GM20000 (cell line): ENCODE measurements around the gene PRKCZ.

Experiments used
- DNase-seq: peaks from one replicate; pipeline ENCODE4 v3.0.0; 2012; ENCODE audit warnings: low spot score
- CTCF ChIP-seq: IDR thresholded peaks from 2 replicates; pipeline ENCODE4 v1.5.1; 2012; ENCODE audit warnings: mild to moderate bottlenecking, control low read depth; ENCODE audit errors: extremely low read depth, missing control alignments

Gene PRKCZ

GRCh38 chr1:2185880-2186855 is 136.0 kb downstream of the PRKCZ start:
- no peak for TF ChIP-seq CTCF

DNA sequence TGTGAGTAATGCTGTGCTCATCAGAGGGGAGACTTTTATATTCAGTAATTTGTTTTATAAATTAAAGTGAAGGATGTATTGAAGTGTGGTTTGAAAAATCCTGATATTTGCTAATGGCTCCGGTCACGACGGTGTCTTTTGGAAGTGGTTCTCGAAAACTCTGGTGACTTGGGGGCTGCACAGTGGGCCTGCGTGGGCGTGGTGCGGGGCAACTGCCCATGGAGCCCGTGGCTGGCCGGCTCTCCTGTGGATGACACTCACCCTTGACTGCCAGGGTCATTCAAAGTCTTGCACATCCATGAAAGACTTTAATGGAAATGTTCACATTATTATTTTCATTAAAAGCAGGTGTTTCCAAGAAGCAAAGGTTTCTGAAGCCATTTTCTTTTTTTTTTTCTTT is 136.7 kb downstream of the PRKCZ start:
- no peak for TF ChIP-seq CTCF
- no peak for DNase-seq

More at GRCh38 chr1:2185880-2186855, 136.0 kb downstream of the PRKCZ start:
- no peak for DNase-seq

DNA sequence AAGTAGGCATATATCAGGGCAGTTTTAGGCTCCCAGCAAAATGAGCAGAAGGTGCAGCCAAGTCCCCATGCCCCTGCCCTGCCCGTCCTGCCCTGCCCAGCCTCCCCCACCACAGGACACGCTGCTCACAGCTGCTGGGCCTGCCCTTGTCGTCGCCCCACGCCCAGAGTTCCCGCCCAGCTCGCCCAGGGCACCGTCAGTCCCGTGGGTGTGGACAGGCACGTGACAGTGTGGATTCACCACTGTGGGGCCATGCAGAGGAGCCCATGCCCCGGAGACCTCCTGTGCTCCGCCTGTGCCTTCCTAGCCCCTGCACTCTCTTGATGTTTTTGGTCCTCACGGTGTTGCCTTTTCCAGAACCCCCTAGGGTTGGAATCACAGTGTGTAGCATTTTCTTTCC is 137.4 kb downstream of the PRKCZ start:
- no peak for DNase-seq
- no peak for TF ChIP-seq CTCF

GRCh38 chr1:2188336-2188735 is 138.1 kb downstream of the PRKCZ start:
- no peak for TF ChIP-seq CTCF
- DNase-seq = no peak

DNA sequence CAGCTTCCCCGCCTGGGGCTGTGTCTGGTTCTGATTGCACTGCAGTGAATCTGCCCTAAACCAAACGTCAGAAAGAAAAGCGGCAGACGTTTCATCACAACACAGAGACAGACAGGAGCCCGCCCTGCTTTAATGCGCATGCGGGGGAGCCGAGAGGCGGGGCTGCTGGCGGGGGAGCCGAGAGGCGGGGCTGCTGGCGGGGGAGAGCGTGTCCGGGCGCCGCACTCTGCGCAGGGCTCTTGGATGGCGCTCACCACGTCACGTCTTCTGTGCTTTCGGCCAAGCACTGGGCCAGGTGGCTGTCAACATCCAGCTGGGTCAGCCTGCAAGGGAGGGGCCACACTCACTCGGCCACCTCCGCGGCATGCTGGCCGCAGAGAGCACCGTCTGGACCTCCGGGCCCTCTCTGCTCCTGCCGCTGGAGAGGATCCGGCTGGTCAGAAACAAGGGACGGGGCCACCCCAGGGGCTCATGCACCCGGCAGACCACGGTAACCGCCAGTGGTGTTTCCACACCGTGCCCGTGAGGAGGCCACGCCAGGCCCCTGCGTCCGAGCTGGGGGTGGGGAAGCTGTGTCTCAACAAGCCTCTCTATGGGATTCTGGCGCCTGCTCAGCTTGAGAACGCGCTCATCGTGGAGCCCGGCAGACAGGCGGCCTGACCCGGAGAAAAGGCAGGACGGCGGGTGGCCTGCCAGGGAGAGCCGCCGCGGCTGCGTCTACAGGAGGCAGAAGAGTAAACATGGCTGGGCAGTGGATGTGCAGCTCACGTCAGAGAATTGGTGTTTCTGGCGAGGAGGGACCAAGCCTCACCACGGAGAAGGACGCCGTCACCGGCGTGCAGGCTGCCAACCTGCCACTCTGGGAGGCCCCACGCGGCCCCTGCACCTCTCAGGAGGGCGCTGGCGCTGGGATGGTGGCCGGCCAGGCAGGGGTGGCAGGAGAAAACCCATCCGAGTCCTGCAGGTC is 139.5 kb downstream of the PRKCZ start:
- TF ChIP-seq CTCF = no peak
- DNase-seq = peak; percentile 97

GRCh38 chr1:2190491-2190976 is 140.3 kb downstream of the PRKCZ start:
- no peak for TF ChIP-seq CTCF
- DNase-seq = no peak
